HG03060 (cell line): Measurements from ENCODE around the gene NOSIP.
A peak's percentile ranks its signal among the peaks of the same experiment; 100 is the strongest.
"Not testable (repeated sequence)": the region's sequence is repeated elsewhere in the genome, so short reads cannot be mapped to it uniquely, and the experiment has no call there.

ENCODE experiments used
- ATAC-seq: cut with Tn5 transposase; IDR thresholded peaks from one replicate; pipeline ENCODE4 v1.9.1; 2021; ENCODE audit warnings: low read depth, moderate number of reproducible peaks; ENCODE audit not compliant: unreplicated experiment

The NOSIP gene

GRCh38 chr19:49580264-49581006, at the start of gene NOSIP:
TSS of gene NOSIP (minus strand) at chr19:49580556. CDS start at chr19:49560691, 19,865 bp downstream.
- peak; percentile 90 for ATAC-seq

DNA sequence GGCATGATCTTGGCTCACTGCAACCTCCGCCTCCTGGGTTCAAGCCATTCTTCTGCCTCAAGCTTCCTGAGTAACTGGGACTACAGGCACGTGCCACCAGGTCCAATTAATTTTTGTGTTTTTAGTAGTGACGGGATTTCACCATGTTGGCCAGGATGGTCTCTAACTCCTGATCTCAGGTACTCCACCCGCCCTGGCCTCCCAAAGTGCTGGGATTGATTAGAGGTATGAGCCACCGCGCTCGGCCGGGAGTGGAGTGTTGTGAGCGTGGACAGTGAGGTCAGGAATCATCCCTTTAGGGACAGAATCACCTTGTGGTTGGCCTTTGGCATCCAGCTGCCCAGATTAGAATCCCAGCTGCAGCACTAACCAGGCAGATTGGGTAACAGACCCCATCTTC, 49.3 kb upstream of the NOSIP start:
- no peak for ATAC-seq

- ATAC-seq: no peak
Measured at GRCh38 chr19:49626226-49626625, 45.9 kb upstream of the NOSIP start.

GRCh38 chr19:49624967-49625910, 44.9 kb upstream of the NOSIP start:
- ATAC-seq: no peak

- ATAC-seq: not testable (repeated sequence)
Measured at GRCh38 chr19:49617860-49618259, 37.5 kb upstream of the NOSIP start.

DNA sequence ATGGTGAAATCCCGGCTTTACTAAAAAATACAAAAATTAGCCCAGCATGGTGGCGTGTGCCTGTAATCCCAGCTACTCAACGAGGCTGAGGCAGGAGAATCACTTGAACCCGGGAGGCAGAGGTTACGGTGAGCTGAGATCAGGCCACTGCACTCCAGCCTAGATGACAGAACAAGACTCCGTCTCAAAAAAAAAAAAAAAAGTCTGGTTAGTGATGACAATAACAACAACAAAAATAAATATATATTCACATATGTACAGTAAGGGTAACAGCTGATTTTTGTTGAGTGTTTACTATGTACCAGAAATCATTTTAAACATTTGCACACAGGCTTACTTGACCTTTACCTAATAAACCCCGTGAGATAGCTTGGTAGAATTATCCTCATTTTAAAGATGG, 36.6 kb upstream of the NOSIP start:
- no peak for ATAC-seq

GRCh38 chr19:49616532-49616931, 36.2 kb upstream of the NOSIP start:
- no peak for ATAC-seq

DNA sequence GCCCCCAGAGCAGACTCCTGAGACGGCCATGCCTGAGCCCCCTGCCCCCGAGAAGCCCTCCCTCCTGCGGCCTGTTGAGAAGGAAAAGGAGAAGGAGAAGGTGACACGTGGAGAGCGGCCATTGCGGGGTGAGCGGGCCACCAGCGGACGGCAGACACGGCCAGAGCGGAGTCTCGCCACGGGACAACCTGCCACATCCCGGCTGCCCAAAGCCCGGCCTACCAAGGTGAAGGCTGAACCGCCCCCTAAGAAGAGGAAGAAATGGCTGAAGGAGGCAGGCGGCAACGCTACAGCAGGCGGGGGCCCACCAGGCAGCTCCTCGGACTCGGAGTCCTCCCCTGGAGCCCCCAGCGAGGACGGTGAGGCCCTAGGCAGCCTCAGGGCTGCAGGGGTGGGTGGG, 35.5 kb upstream of the NOSIP start:
- no peak for ATAC-seq

DNA sequence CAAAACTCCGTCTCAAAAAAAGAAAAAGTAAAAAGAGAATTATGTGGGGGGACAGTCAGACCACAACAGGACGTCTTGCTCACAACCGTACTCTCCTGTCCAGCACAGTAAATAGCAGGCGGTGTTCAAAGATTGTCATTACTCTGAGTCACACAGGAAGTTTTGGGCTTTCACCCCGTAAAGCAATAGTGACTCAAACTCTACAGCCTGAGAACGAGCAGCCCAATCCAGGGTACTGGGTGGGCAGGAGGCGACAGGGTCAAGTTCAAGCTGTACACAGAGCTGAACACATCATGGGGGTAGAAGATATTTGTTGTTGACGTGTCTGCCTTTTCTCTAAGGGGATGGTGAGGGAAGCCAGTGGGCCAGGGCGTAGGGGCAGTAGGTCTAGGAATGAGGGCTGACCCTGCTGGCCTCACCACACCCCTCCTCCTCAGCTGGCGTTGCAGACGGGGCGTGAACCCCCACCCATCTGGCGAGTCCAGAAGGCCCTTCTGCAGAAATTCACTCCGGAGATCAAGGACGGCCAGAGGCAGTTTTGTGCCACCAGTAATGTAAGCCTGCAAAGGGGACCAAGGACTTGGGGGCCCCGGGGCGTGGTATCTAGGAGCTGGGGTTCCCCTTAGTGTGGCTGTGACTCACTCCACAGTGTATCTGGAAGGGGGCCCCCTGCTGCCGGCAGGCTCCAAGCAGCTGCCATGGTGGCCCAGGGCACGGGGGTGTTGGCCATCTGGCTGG, 33.9 kb upstream of the NOSIP start:
- ATAC-seq: no peak

DNA sequence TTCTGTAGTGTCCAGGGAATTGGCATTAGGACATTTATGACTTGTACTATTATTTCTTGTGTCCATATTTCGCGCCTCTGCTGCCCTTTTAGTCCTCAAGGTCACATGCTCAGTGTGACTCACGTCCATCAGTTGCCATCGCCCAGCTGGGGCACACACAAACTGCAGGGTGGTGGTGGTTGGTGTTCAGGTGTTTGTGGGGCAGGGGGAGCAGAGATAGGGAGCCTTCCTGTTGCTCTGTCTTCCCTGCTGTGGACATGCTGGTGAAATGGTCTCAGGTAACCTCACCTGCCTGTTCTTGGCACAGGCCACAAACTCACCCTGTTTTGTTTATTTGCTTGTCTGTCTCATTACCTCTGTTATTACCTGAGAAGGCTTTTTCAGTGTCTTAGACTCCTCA, 33.0 kb upstream of the NOSIP start:
- ATAC-seq: no peak

DNA sequence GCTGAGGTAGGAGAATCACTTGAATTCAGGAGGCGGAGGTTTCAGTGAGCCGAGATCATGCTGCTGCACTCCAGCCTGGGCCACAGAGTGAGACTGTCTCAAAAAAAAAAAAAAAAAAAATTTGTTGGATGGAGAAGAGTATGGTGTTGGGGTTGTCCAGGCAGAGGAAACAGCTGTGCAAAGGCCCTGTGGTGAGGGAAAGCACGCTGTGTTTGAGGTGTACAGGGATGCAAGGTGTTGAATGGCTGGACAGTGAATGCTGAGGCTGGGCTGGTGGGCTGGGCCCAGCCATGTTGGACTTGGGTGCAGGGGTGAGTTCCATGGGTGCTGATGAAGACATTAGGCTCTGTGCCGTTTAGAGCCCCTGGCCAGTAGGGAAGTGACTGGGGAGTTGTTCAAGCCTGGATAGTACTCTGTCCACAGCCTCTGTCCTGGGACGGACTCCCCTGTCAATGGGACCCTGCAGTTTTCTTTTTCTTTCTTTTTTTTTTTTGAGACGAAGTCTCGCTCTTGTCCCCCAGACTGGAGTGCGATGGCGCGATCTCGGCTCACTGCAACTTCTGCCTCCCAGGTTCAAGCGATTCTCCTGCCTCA, 29.2 kb upstream of the NOSIP start:
- ATAC-seq: no peak

DNA sequence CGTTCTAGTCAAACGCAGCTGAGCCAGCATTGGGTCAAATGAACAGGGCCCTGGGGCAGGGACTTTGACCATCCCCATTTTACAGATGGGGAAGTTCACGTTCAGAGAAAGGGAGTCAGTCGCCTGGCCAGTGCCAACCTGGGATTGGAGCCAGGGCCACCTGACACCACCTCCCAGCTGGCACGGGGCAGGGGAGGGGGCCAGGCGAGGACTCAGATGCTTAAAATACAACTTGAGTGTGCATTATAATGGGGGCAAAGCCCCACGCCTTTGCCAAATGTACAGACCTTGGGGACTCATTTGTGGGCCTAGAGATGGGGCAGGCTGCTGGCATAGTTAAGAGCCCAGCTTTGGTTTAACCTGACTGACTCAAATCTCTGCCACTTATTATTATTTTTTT, 25.2 kb upstream of the NOSIP start:
- ATAC-seq: no peak

DNA sequence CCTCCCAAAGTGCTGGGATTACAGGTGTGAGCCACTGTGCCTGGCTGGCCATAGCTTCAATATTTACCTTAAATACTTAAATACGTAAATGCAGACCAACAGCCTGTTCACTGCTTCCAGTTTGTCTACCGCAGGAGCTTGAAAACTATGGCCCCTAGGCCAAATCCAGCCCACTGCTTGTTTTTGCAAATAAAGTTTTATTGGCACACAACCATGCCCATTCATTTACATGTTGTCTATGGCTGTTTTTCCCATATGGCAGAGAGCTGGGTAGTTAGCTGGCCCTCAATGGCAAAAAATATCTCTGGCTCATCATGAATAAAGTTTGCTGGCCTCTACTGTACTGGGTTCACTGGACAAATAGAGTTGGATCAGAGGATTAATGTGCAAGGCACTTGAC, 22.4 kb upstream of the NOSIP start:
- ATAC-seq: no peak

DNA sequence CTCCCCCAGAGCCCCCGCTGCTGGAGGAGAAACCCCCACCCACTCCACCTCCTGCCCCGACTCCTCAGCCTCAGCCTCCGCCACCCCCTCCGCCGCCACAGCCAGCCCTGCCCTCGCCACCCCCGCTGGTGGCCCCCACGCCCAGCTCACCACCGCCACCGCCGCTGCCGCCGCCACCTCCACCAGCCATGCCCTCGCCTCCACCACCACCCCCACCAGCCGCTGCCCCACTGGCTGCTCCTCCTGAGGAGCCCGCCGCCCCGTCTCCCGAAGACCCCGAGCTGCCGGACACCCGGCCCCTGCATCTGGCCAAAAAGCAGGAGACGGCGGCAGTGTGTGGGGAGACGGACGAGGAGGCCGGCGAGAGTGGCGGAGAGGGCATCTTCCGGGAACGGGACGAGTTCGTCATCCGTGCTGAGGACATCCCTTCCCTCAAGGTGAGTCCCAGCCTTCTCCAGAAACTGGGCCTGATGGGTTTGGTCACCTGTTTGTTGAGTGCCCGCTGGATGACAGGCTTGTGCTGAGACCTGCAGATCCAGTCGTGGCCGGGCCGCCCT, 21.2 kb upstream of the NOSIP start:
- ATAC-seq: no peak

- no peak for ATAC-seq
Measured at GRCh38 chr19:49599378-49600295, 19.3 kb upstream of the NOSIP start.

DNA sequence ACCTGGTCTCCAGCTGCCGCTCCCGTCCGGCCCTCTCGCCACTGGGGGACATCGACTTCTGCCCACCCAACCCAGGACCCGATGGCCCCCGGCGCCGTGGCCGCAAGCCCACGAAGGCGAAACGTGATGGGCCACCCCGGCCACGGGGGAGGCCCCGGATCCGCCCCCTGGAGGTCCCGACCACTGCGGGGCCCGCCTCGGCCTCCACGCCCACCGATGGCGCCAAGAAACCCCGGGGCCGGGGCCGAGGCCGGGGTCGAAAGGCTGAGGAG, 17.3 kb upstream of the NOSIP start:
- ATAC-seq: no peak

DNA sequence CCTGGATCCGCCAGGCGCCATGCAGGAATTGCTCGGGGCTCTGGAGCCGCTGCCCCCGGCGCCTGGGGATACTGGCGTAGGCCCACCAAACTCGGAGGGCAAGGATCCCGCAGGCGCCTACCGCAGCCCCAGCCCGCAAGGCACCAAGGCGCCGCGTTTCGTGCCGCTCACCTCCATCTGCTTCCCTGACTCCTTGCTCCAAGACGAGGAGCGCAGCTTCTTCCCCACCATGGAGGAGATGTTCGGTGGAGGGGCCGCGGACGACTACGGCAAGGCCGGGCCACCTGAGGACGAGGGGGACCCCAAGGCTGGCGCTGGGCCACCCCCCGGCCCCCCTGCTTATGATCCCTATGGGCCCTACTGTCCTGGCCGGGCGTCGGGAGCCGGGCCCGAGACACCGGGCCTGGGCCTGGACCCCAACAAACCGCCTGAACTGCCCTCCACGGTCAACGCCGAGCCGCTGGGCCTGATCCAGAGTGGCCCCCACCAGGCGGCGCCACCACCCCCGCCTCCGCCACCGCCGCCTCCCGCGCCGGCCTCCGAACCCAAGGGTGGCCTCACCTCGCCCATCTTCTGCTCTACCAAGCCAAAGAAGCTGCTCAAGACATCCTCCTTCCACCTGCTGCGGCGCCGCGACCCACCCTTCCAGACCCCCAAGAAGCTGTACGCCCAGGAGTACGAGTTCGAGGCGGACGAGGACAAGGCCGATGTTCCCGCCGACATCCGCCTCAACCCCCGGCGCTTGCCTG, 16.8 kb upstream of the NOSIP start:
- no peak for ATAC-seq

DNA sequence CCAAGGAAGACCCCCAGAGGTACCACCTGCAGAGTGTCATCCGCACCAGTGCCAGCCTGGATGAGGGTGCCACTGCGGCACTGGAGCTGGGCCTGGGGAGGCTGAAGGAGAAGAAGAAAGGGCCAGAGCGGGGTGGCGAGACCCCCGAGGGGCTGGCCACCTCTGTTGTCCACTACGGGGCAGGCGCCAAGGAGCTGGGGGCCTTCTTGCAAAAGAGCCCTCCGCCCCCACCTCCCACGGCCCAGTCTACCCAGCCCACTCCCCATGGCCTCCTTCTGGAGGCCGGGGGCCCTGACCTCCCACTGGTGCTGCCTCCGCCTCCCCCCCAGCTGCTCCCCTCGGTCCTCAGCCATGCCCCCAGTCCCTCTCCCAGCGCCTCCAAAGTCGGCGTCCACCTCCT, 16.1 kb upstream of the NOSIP start:
- no peak for ATAC-seq
